ENCODE data around the gene YARS1.
A peak's percentile ranks its signal among the peaks of the same experiment; 100 is the strongest.

YARS1 gene

GRCh38 chr1:32817159-32817814 lies at the start of gene YARS1, which contains the start of gene S100PBP:
YARS1 (minus strand) TSS chr1:32817358; CDS start chr1:32817244, 114 bp downstream.
S100PBP (plus strand) TSS chr1:32817653; CDS start chr1:32826100, 8,447 bp downstream.
- DNase-seq: peak; percentile 100

- no peak for DNase-seq
Observed at GRCh38 chr1:32865639-32866405, 48.7 kb upstream of the YARS1 start.

GRCh38 chr1:32864375-32865019 lies 47.3 kb upstream of the YARS1 start:
- DNase-seq: no peak

GRCh38 chr1:32863881-32864245 lies 46.7 kb upstream of the YARS1 start:
- DNase-seq: no peak

DNA sequence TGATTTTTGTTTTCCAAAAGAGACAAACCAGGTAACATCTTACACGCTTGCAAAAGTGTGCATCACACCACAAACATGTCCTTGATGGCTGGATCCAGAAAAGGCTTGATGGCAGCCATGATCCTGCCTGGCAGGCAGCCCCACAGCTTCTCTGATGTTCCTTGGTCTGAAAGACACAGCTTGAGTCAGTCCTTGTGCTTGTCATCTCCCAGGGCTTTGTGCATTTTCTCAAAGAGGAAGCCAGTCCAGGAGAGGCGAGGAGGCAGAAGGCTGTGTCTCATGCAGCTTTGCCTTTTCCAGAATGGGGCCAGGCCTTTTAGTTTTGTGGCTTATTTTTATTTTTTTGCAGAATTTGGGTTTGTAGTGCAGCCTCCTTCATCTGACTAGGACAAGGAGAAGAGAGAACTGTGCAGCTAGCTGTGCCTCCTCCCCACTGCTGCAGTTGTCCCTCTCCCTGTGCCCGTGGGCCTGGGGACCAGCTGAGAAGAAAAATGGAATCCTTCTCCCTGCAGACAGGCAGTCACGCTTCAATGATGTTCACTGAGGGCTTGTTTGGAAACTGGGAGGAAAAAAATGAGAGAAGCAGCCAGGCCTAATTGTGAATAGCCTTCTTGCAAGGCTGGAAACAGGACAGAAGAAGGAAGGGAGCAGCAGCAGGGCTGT lies 46.2 kb upstream of the YARS1 start:
- no peak for DNase-seq

GRCh38 chr1:32861904-32862695 lies 44.9 kb upstream of the YARS1 start:
- no peak for DNase-seq

DNA sequence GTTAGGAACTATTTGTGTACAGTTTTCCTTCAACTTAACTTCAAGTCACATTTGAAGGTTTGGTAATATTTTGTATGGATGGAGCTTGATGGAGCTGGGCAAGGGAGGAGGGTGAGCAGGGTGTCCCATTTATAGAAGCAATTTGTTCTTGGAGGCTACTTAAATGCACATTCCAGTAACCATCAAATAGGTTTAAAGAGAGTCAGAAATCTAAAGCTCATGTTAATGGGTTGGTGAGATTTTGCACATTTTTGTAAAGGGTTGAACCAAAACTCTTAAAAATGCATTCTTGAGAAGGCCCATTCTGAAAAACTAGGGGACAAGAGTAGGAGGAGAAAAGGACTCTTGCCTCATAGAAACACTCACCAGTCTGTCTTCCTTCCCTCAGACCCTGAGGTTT lies 43.4 kb upstream of the YARS1 start:
- DNase-seq: no peak

DNA sequence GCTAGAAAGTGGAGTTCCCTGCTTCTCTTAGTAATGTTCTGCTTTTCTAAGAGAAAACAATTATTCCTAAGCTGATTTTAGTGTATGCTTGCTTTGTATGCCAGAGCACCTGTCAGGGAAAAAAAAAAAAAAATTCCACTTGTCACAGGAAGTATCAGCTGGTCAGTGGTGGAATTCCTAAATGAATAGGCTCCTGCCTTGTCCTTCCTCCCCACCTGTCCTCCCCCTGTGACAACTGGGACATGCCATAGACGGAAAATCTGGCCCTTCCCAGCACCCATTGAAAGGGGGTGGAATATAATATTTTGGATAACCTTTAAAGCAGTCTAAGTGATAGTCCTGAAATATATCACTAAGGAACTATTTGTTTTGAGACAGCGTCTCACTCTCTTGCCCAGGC lies 42.8 kb upstream of the YARS1 start:
- no peak for DNase-seq

- no peak for DNase-seq
Observed at GRCh38 chr1:32858791-32859190, 41.6 kb upstream of the YARS1 start.

- DNase-seq: no peak
Observed at GRCh38 chr1:32858136-32858535, 41.0 kb upstream of the YARS1 start.

- DNase-seq: no peak
Observed at GRCh38 chr1:32855861-32856617, 38.9 kb upstream of the YARS1 start.

DNA sequence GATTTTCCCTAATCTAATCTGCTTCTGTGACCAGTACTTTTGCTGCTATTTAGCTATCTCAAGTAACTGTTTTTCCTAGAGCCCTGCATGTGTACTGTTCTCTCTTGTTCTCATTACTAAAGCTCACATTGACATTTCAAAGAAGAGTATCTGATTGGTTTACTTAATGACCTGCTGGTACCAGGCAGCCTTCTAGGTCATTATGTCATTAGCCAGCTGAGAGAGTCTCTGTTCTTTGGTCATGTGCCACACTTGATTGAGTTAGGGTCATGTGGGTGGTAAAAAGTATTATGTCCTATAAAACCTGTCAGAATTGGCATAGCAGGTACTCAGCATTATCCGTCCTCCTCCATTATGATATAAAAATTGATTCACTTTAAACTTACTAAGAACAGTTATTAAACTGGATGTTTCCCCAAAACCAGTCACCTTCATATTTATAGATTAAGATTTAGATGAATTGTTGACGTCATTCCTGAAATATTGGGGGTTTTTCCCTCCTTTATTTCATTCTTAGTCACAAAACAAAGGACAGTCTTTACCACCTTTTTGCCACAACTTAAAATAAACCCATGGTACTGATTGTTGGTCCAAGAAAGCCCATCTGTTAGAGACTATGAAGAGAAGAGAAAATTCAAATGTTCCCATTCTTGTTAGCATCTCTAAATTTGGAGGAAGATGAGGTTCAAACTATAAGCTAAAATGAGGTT lies 31.4 kb upstream of the YARS1 start:
- DNase-seq: no peak

- DNase-seq: no peak
Observed at GRCh38 chr1:32831878-32832277, 14.7 kb upstream of the YARS1 start.

GRCh38 chr1:32830092-32830852 lies 13.1 kb upstream of the YARS1 start:
- no peak for DNase-seq

GRCh38 chr1:32828341-32828740 lies 11.2 kb upstream of the YARS1 start:
- DNase-seq: no peak

GRCh38 chr1:32825181-32825580 lies 8.0 kb upstream of the YARS1 start:
- no peak for DNase-seq

DNA sequence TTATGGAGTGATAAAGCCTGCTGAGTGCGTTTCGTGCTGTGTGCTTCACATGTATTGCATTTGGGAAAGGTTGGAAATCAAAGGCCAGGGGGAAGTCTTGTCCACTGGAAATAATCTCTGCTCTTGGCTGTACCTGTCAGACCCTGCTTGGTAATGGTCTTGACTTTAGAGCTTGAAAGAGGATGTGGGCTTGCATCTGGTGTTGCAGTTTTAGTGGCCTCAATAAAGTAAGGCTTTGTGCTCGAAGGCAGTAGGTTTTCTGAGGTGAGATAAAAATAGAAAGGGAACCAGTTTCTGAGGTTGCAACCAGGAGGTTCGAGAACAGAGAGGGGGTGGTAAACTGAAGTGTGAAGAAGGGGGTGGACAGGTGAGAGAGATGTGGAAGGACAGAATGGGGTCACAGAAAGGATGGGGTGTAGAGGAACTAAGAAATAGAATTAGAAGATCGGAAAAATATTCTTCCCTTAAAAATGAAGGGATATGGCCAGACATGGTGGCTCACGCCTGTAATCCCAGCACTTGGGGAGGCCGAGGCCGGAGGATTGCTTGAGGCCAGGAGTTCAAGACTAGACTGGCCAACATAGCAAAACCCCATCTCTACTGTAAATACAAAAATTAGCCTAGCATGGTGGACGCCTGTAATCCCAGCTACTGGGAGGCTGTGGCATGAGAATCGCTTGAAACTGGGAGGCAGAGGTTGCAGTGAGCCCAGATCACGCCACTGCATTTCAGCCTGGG lies 1.8 kb upstream of the YARS1 start:
- DNase-seq: peak; percentile 41

DNA sequence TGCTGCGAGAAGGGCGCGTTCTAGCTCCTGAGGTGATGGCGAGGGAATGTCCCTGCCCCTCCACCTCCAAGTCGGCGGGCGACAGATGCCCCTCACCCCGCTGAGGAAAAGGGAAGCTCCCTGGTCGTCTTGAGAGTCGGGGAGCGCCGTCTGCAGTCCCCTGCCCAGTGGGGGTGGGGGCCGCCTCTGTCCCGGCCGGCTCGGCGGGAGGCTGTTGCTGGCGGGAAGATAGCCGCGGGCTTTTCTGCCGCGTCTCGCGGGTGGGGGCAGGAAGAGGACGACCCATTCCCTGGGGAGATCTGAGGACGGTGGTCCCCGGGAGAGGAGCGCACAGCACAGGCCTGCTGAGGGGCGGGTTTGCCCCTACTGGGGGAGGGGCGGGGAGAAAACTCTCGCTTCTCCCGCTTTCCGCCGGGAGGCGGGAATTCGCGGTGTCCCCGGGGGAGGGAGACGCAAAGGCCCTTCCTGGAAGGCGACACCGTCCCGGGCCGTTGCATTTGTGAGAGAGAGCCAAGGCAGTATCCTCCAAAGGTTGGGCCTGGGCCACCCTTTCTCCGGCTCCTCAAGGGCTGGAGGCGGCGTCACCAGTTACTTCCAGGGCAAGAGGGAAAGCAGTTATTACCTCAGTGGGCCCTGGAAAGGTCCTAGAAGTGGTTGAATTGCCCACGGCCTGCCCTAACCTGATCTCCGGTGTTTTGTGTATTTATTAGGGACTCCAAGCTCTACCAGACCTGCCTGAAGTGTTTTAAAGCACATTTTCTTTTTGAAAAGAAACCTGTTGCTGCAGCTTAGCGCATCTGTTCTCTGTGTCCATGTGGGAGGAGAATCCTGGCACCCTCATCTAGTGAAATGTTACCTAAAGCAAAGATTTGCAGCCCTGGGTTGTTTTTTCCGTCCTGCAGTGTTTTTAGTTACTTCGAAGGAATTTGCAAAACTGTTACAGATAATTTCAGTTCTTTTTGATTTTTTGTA lies 943 bp upstream of the YARS1 start:
- DNase-seq: peak; percentile 24

All from CD4-positive, alpha-beta T cell treated with Interleukin-12 subunit alpha and Interleukin-12 subunit beta, for 1 hour (primary cell).